DND-41 (cell line): Measurements from ENCODE around the gene SH2D7.
A peak's percentile ranks its signal among the peaks of the same experiment; 100 is the strongest.

Experiments used
- ATAC-seq: fragments of 200-7000 bp; cut with Tn5 transposase; 3 replicates; pipeline ENCODE4 v1.9.1; 2021; ENCODE audit warnings: low read depth; ENCODE audit not compliant: insufficient read depth
- DNase-seq: peaks from one replicate; pipeline ENCODE4 v3.0.0-alpha.2; 2020
- H2AFZ ChIP-seq: 2 replicates; pipeline ENCODE4 v1.6.0; 2012; ENCODE audit warnings: low read depth, low read length
- H3K27ac ChIP-seq: 2 replicates; pipeline ENCODE4 v1.5.1; 2012; ENCODE audit warnings: low read length, inconsistent platforms
- H3K27me3 ChIP-seq: fragments of 200-600 bp; sonication (generic); 2 replicates; pipeline ENCODE4 v1.6.0; 2012; ENCODE audit warnings: low read length, mild to moderate bottlenecking, inconsistent platforms; ENCODE audit not compliant: insufficient read depth, poor library complexity
- H3K36me3 ChIP-seq: 2 replicates; pipeline ENCODE4 v1.5.1; 2012; ENCODE audit warnings: low read length, inconsistent platforms; ENCODE audit not compliant: insufficient read depth
- H3K4me1 ChIP-seq: 2 replicates; pipeline ENCODE4 v1.5.1; 2012; ENCODE audit warnings: mild to moderate bottlenecking, low read length; ENCODE audit not compliant: insufficient read depth
- H3K4me2 ChIP-seq: 2 replicates; pipeline ENCODE4 v1.6.0; 2012; ENCODE audit warnings: mild to moderate bottlenecking, moderate library complexity, low read length, inconsistent platforms; ENCODE audit not compliant: insufficient read depth
- H3K4me3 ChIP-seq, 2 experiments: fragments of 200-600 bp in 1 of 2; shearing (Covaris generic) in 1 of 2; 2 replicates each; pipeline ENCODE4 v1.5.1; 2012 to 2016; ENCODE audit warnings: inconsistent platforms in 2 of 2, low read length in 2 of 2, mild to moderate bottlenecking in 2 of 2, low read depth in 1 of 2, moderate library complexity in 1 of 2
- H3K79me2 ChIP-seq: 2 replicates; pipeline ENCODE4 v1.6.0; 2012; ENCODE audit warnings: low read length, inconsistent platforms; ENCODE audit not compliant: insufficient read depth
- H3K9ac ChIP-seq: 2 replicates; pipeline ENCODE4 v1.6.0; 2012; ENCODE audit warnings: low read depth, mild to moderate bottlenecking, inconsistent platforms, low read length, moderate library complexity
- H3K9me3 ChIP-seq: 2 replicates; pipeline ENCODE4 v1.5.1; 2012; ENCODE audit warnings: low read length, moderate library complexity, mild to moderate bottlenecking, inconsistent platforms; ENCODE audit not compliant: insufficient read depth, severe bottlenecking
- H4K20me1 ChIP-seq: 2 replicates; pipeline ENCODE4 v1.6.0; 2012; ENCODE audit warnings: low read length; ENCODE audit not compliant: insufficient read depth
- CTCF ChIP-seq: IDR thresholded peaks from 2 replicates; pipeline ENCODE4 v1.5.1; 2012; ENCODE audit warnings: borderline replicate concordance, low read length, moderate library complexity, mild to moderate bottlenecking; ENCODE audit not compliant: poor library complexity, severe bottlenecking; ENCODE audit errors: extremely low read depth
- EZH2 ChIP-seq: IDR thresholded peaks from 3 replicates; pipeline ENCODE4 v1.6.1; 2012; ENCODE audit warnings: borderline replicate concordance, low read depth, mild to moderate bottlenecking, moderate library complexity, low read length, inconsistent platforms; ENCODE audit not compliant: severe bottlenecking

Gene SH2D7

GRCh38 chr15:78083687-78084448, 8.5 kb upstream of the SH2D7 start:
- Histone ChIP-seq H3K27me3 (no peaks in the 10 kb centered on the region), H3K27ac (no peak overlapping the region), H3K4me2 (no peak overlapping the region), H3K36me3 (no peaks in the 10 kb centered on the region), H3K9ac (no peak overlapping the region), H3K4me1 (no peaks in the 10 kb centered on the region), H3K4me3 (no peak overlapping the region), H3K79me2 (no peaks in the 10 kb centered on the region), H3K9me3 (no peaks in the 10 kb centered on the region), H2AFZ (no peak overlapping the region), H4K20me1 (no peaks in the 10 kb centered on the region)
- TF ChIP-seq CTCF = no peak
- DNase-seq (no peak), ATAC-seq (peak; percentile 73)

GRCh38 chr15:78084449-78084750, 8.0 kb upstream of the SH2D7 start:
- H3K4me2 ChIP-seq = no peak overlapping the region
- H3K9ac ChIP-seq = no peak overlapping the region
- H3K4me1 ChIP-seq = no peaks in the 10 kb centered on the region

GRCh38 chr15:78085928-78086327, 6.4 kb upstream of the SH2D7 start:
- Histone ChIP-seq H3K4me1 (no peaks in the 10 kb centered on the region), H3K27ac (no peak overlapping the region), H3K9ac (no peak overlapping the region), H3K4me3 (no peak overlapping the region), H2AFZ (no peak overlapping the region), H3K9me3 (no peaks in the 10 kb centered on the region), H3K79me2 (no peaks in the 10 kb centered on the region), H3K36me3 (no peaks in the 10 kb centered on the region), H4K20me1 (no peaks in the 10 kb centered on the region), H3K4me2 (no peak overlapping the region), H3K27me3 (no peaks in the 10 kb centered on the region)
- no peak for TF ChIP-seq CTCF
- no peak for TF ChIP-seq EZH2
- ATAC-seq (no peak), DNase-seq (no peak)

More at GRCh38 chr15:78084449-78084750, 8.0 kb upstream of the SH2D7 start:
- no peak for DNase-seq
- TF ChIP-seq CTCF (no peak), EZH2 (no peak)
- Histone ChIP-seq H4K20me1 (no peaks in the 10 kb centered on the region), H3K36me3 (no peaks in the 10 kb centered on the region), H2AFZ (no peak overlapping the region), H3K79me2 (no peaks in the 10 kb centered on the region), H3K4me3 (no peak overlapping the region), H3K27ac (no peak overlapping the region), H3K9me3 (no peaks in the 10 kb centered on the region), H3K27me3 (no peaks in the 10 kb centered on the region)
- 0 out of 3 replicates have a peak, but pooled peaks have one; percentile 7 for ATAC-seq
